HG03571 (cell line): ENCODE results near the gene ARFGAP2.
"Not testable (repeated sequence)": the region's sequence is repeated elsewhere in the genome, so short reads cannot be mapped to it uniquely, and the experiment has no call there.

ENCODE experiments used
- ATAC-seq: cut with Tn5 transposase; IDR thresholded peaks from one replicate; pipeline ENCODE4 v1.9.1; 2021; ENCODE audit not compliant: unreplicated experiment

Gene ARFGAP2

GRCh38 chr11:47176328-47177228, at the start of gene ARFGAP2:
Gene ARFGAP2, minus strand, starts transcription at chr11:47176879. Its CDS starts 26 bp downstream, at chr11:47176853.
- peak; percentile 79 for ATAC-seq

DNA sequence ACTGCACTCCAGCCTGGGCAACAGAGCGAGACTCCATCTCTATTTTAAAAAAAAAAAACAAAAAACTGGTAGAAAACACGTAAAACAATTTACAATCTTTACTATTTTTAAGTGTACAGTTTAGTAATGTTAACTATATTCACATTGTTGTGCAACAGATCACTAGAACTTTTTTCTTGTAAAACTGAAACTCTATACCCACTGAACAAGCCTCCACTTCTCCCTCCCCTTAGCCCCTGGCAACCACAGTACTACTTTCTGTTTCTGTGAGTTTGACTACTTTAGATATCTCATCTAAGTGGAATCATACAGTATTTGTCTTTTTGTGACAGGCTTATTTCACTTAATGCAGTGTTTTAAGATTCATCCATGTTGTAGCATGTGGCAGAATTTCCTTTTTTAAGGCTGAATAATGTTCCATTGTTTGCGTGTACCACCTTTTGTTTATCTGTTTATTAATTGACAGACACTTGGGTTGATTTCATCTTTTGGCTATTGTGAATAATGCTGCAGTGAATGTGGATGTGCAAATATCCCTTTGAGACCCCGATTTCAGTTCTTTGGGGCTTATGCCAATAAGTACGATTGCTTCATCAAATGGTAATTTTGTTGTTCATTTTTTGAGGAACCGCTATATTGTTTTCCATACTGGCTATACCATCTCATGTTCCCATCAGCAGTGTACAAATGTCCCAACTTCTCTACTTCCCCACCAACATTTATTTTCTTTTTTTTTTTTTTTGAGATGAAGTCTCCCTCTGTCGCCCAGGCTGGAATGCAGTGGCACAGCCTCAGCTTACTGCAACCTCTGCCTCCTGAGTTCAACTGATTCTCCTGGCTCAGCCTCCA, 49.1 kb upstream of the ARFGAP2 start:
- ATAC-seq = peak; percentile 78

- ATAC-seq = no peak
Observed at GRCh38 chr11:47222696-47223095, 46.0 kb upstream of the ARFGAP2 start.

DNA sequence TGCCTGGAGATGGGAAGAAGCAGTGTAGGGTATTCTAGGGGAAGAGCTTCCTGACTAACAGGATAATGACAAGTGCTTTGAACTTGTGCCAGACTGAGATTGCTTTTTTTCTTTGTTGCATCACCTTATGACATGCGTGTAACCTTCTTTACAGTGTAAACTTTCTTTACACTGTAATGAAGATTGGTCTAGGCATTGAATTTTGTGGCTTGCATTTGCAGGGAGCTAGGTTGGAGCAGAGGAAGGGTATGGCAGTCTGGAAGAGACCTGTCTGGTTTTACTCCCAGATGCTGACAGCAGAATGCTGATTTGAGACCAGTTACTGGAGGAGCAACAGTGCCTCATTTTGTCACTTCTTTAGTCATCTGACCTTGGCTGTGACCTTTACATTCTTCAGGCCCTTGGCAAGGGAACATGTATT, 43.7 kb upstream of the ARFGAP2 start:
- no peak for ATAC-seq

DNA sequence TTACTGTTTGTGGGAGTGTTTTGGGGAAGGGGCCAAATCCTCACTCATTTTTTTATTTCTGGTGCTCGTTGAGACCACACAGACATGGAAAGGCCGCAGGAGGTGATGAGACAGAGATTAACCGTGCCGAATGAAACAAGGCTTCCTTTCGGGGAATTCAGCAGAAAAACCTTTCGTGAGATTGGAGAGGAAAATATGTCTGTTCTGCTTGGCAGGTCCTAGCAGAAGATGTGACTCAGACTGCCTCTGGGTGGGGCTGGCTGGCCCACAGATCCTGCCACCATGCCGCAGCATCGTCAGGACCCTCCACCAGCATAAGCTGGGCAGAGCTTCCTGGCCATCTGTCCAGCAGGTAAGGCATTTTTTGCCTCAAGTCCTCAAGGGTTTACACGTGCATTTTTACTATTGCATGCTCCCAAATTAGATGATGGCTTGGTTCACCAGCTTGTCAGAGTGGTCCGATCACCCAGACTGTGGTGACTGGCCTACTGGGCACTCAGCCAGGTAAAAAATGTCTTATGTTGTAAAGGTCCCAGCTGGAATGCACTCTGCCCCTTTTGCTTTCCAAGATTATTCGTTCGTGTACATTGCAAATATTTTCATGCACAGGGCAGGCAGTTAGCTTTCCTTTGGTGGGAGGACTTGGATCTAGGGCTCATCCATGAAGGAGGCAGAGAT, 39.6 kb upstream of the ARFGAP2 start:
- ATAC-seq = no peak

- no peak for ATAC-seq
Observed at GRCh38 chr11:47215366-47215910, 38.8 kb upstream of the ARFGAP2 start.

DNA sequence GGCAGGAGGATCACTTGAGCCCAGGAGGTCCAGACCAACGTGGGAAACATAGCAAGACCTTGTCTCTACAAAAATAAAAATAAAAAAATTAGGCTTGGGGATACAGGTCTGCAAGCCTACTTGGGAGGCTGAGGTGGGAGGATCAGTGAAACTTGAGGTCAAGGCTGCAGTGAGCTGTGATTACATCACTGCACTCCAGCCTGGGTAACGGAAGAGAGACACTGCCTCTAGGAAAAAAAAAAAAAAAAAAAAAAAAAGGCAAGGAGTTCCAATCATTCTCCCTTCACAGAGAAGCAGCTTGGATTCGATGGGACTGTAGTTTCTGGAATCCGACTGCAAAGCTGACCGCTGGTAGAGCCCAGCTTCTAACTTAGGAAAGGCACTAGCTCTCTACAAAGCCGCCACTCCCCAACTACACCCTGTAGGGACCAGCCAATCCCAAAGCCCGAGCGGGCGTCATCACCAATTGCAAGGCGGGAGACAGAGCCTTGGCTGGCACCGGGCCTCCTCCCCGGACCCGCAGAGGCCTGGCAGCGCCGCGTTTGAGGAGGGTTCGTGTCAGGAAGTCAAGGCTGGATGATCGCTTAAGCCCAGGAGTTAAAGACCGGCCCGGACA, 37.4 kb upstream of the ARFGAP2 start:
- peak; percentile 57 for ATAC-seq

- ATAC-seq = no peak
Observed at GRCh38 chr11:47212938-47213337, 36.3 kb upstream of the ARFGAP2 start.

DNA sequence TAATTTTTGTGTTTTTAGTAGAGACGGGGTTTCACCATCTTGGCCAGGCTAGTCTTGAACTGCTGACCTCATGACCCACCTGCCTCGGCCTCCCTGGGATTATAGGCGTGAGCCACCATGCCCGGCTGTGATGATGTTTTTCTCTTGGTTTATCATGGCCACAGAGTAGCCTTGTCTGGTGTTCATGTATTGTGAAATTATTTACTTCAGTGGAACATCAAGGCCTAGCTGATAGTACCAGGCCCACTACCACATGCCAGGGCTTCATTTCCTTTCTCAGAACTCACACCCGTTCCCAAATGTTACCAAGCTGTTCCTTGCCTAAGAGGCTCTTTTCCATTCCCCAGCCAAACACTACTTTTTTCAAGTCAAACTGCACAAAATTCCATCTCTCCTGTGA, 31.9 kb upstream of the ARFGAP2 start:
- ATAC-seq = no peak

- not testable (repeated sequence) for ATAC-seq
Observed at GRCh38 chr11:47208008-47208552, 31.4 kb upstream of the ARFGAP2 start.

DNA sequence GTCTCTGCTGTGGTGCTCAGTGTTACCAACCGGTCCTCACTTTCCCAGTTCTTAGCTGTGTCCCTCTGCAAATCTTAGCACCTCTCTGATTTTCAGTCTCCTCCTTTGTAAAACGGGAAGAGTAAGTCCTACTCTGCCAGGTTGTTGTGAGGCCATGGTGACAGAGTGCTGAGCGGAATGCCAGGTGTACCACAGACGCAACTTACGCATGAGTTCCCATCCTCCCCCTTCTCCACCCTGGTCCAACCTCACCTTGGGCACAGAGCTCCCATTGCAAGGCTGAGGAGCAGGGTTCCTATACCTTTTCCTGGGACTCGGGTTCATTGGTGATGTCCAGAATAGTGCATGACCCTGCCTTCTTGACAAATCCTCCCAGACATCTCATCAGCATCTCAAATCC, 30.8 kb upstream of the ARFGAP2 start:
- no peak for ATAC-seq

DNA sequence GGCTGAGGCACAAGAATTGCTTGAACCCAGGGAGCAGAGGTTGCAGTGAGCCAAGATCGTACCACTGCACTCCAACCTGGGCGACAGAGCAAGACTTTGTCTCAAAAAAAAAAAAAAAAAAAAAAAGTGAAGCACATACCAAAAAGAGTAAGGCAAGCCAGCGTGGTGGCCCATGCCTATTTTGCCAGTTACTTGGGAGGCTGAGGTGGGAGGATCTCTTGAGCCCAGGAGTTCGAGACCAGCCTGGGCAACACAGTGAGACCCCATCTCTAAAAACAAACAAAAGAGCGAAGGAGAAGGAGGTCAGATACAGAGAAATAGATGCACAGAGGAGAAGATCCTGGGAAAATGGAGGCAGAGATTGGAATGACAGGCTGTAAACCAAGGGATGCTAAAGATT, 29.9 kb upstream of the ARFGAP2 start:
- not testable (repeated sequence) for ATAC-seq

GRCh38 chr11:47204637-47204989, 27.9 kb upstream of the ARFGAP2 start:
- ATAC-seq = no peak

DNA sequence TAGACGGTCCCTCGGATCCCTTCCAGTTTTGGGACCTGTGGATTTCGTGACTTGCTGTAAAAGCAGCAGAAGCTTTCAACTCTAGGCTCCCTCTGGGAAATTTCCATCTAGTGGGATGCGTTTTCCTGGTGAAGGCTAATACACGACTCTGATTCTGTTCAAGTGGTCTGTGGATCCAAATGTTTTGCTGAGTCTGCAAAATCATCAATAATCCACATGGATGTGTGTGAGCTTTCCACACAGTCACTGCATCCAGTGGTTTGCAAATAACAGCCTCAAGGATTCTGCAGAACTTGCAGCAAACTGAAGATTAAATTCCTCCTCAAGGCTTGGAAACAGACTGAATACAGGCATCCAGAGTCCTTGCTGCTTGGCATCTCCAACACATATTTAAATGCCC, 25.9 kb upstream of the ARFGAP2 start:
- ATAC-seq = no peak

- no peak for ATAC-seq
Observed at GRCh38 chr11:47201015-47201414, 24.3 kb upstream of the ARFGAP2 start.

DNA sequence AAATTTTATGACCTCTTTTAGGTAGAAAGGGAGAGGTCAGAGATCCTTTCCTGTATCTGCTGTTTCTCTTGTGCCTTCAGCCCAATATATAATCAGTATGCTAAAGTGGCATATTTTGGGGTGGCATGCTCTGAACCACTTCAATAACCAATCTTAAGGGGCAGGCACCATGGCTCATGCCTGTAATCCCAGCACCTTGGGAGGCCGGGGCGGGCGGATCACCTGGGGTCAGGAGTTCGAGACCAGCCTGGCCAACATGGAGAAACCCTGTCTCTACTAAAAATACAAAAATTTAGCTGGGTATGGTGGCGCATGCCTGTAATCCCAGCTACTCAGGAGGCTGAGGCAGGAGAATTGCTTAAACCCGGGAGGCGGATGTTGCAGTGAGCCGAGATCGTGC, 21.5 kb upstream of the ARFGAP2 start:
- not testable (repeated sequence) for ATAC-seq

DNA sequence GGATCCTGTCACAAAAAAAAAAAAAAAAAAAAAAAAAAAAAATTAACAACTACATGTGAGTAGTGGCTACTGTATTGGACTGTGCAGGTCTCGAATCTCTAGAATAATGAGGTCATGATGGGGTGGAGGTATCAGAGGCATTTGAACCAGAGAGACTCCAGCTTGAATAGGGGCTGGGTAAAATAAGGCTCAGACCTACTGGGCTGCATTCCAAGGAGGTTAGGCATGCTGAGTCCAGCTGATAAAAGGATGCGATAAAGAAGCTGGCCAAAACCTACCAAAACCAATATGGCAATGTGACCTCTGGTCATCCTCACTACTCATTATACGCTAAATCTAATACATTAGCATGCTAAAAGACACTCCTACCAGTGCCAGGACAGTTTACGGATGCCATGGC, 15.4 kb upstream of the ARFGAP2 start:
- no peak for ATAC-seq

- not testable (repeated sequence) for ATAC-seq
Observed at GRCh38 chr11:47191137-47191536, 14.5 kb upstream of the ARFGAP2 start.

- ATAC-seq = no peak
Observed at GRCh38 chr11:47189100-47189834, 12.6 kb upstream of the ARFGAP2 start.

- no peak for ATAC-seq
Observed at GRCh38 chr11:47188259-47188658, 11.6 kb upstream of the ARFGAP2 start.
